Nephron progenitor cell (in vitro differentiated cells): Measurements from ENCODE around the gene CIB4.
A peak's percentile ranks its signal among the peaks of the same experiment; 100 is the strongest.

Experiments used
- DNase-seq: peaks from one replicate; pipeline ENCODE4 v3.0.0; 2021
- H3K27ac Mint-ChIP-seq: 2 replicates; pipeline ENCODE4 v1.8.0; 2021; ENCODE audit warnings: mild to moderate bottlenecking, moderate library complexity, mixed read lengths
- H3K27me3 Mint-ChIP-seq: 2 replicates; pipeline ENCODE4 v1.8.0; 2021; ENCODE audit warnings: mild to moderate bottlenecking, low read depth, mixed read lengths; ENCODE audit not compliant: poor library complexity
- H3K36me3 Mint-ChIP-seq: 2 replicates; pipeline ENCODE4 v1.8.0; 2021; ENCODE audit warnings: low read depth, mixed read lengths
- H3K4me1 Mint-ChIP-seq: 2 replicates; pipeline ENCODE4 v1.8.0; 2021; ENCODE audit warnings: mixed read lengths
- H3K4me3 Mint-ChIP-seq: 2 replicates; pipeline ENCODE4 v1.8.0; 2021; ENCODE audit warnings: mild to moderate bottlenecking, moderate library complexity, mixed read lengths
- H3K9me3 Mint-ChIP-seq: 2 replicates; pipeline ENCODE4 v1.8.0; 2021; ENCODE audit warnings: mild to moderate bottlenecking, moderate library complexity, mixed read lengths
- TF ChIP-seq, protein P1 (sequence below): fragments of 200-600 bp; sonication (generic); IDR thresholded peaks from 2 replicates; pipeline ENCODE4 v1.5.0; 2021; ENCODE audit warnings: antibody characterized with exemption

The CIB4 gene

DNA sequence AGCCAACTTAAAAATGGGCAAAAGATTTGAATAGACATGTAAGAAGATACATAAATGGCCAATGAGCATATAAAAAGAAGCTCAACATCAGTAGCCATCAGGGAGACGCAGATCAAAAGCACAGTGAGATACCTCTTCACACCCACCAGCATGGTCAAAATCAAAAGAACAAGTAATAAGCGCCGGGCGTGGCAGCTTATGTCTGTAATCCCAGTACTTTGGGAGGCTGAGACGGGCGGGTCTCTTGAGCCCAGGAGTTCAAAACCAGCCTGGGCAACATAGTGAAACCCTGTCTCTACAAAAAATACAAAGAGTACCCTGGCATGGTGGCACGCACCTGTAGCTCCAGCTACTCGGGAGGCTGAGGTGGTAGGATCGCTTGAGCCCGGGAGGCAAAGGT, 4.6 kb upstream of the CIB4 start:
- TF ChIP-seq, protein P1, sequence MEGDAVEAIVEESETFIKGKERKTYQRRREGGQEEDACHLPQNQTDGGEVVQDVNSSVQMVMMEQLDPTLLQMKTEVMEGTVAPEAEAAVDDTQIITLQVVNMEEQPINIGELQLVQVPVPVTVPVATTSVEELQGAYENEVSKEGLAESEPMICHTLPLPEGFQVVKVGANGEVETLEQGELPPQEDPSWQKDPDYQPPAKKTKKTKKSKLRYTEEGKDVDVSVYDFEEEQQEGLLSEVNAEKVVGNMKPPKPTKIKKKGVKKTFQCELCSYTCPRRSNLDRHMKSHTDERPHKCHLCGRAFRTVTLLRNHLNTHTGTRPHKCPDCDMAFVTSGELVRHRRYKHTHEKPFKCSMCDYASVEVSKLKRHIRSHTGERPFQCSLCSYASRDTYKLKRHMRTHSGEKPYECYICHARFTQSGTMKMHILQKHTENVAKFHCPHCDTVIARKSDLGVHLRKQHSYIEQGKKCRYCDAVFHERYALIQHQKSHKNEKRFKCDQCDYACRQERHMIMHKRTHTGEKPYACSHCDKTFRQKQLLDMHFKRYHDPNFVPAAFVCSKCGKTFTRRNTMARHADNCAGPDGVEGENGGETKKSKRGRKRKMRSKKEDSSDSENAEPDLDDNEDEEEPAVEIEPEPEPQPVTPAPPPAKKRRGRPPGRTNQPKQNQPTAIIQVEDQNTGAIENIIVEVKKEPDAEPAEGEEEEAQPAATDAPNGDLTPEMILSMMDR, result no peak
- Mint-ChIP-seq H3K27ac (no peak overlapping the region), H3K27me3 (peaks cover 20% of the 10 kb centered on the region), H3K36me3 (no peaks in the 10 kb centered on the region), H3K9me3 (no peaks in the 10 kb centered on the region), H3K4me3 (no peak overlapping the region), H3K4me1 (peaks cover 36% of the 10 kb centered on the region)
- DNase-seq, result no peak

DNA sequence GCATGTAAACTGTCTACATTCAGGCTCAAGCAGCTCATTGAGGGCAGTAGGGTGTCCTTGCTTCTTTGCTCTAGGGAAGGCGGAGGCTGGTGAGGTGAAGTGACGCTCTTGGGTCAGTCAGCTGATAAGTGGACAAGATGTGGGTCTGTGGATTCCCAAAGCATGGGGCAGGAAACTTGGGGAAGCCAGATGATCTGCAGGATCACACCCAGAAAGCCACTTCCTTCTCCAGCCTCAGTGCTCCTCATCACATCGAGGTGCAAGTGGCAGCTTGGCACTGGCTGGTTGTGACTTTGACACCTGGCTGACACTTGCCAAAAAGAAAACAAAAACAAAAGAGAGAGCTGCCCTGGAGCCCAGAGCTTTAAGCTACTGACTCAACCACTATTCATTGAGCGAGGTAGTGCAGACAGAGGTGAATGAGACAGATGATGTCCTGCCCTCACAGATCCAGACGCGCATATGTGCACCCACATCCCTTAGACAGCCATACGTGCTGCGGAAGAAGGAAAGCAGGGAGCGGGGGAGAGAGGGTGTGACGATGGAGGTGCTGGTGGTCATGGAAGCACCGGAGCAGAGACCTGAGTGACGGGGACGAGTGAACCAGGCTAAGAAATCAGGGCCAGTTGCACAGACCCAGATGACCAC, 3.1 kb upstream of the CIB4 start:
- no peak overlapping the region for H3K4me3 Mint-ChIP-seq
- peaks cover 23% of the 10 kb centered on the region for H3K4me1 Mint-ChIP-seq
- TF ChIP-seq, protein P1, result no peak

DNA sequence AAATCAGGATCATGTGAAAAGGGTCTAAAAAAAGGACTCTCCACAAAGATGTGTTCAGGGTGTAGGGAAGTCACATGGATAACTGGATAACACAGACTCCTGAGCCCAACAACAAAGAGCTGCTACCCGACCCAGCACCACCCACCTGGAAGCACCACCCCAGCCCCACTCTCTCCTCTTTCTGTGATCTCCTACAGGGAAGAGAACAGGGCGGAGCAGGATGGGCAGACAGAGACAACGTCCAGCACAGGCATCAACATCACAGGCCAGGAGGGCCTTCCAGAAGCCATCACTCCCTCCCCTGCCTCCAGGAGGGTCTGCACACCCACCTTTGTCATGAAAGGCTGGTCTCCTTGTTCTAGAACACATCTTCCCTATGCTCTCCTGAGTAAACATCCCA, 1.3 kb upstream of the CIB4 start:
- no peak overlapping the region for H3K27ac Mint-ChIP-seq
- H3K9me3 Mint-ChIP-seq, result no peaks in the 10 kb centered on the region
- H3K27me3 Mint-ChIP-seq, result peaks cover 16% of the 10 kb centered on the region
- H3K4me1 Mint-ChIP-seq, result peaks cover 23% of the 10 kb centered on the region
- no peaks in the 10 kb centered on the region for H3K36me3 Mint-ChIP-seq
- H3K4me3 Mint-ChIP-seq, result no peak overlapping the region
- DNase-seq, result no peak
- TF ChIP-seq, protein P1, result no peak

More for the DNA sequence above, 3.1 kb upstream of the CIB4 start:
- H3K27me3 Mint-ChIP-seq, result peaks cover 16% of the 10 kb centered on the region
- DNase-seq, result no peak
- H3K9me3 Mint-ChIP-seq, result no peaks in the 10 kb centered on the region
- H3K27ac Mint-ChIP-seq, result no peak overlapping the region
- no peaks in the 10 kb centered on the region for H3K36me3 Mint-ChIP-seq

DNA sequence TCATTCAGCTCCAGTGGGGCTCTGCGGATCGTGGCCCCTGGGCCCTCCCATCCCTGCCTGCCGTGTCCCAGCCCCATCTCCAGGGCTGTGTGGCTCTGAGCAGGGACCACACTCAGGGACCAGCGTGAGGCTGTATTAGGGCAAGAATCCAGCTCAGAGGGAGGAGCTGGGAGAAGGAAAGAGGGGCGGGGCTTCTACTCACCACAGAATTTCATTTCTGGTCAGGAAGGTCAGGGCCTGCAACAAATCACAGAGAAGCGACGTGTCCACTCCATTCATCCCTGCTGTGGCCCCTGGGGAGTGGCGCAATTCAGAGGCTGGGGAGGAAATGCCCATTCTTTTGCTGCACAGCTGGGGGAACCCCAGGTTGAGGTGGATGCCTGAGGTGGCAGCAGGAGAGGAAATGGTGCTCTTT, 828 bp downstream of the CIB4 start:
- TF ChIP-seq, protein P1, result no peak
- H3K27ac Mint-ChIP-seq, result peak overlapping the region; percentile 64
- peak; percentile 65 for DNase-seq
- H3K4me1 Mint-ChIP-seq, result peaks cover 19% of the 10 kb centered on the region
- H3K9me3 Mint-ChIP-seq, result no peaks in the 10 kb centered on the region
- no peaks in the 10 kb centered on the region for H3K36me3 Mint-ChIP-seq
- H3K4me3 Mint-ChIP-seq, result no peak overlapping the region
- peaks cover 8% of the 10 kb centered on the region for H3K27me3 Mint-ChIP-seq

DNA sequence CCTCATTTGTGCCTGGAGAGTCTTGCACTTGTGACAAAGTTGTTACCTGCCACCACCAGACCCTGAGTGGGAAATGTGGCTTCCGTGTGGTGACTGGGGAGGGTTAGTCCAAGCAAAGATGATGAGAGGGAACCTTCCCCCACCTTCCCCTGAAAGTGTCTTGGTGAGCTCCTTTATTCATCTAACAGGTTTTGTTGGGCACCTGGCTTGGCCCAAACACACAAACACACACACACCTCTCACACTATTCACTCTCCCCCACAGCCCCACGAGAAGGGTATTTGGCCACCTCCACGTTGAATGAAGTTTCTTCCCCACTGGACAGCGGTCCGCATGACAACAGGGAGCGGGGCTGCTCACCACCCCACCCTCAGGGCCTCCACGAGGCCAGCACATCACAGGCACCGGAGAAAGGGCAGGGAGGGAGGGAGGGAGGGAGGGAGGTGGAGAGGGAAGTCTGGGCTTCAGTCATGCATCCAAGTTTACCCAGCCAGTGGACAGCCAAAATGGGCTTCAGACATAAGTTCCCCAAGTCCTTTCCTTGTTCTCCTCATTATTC, 1.4 kb downstream of the CIB4 start:
- no peak for DNase-seq
- no peaks in the 10 kb centered on the region for H3K9me3 Mint-ChIP-seq
- no peaks in the 10 kb centered on the region for H3K36me3 Mint-ChIP-seq
- H3K4me3 Mint-ChIP-seq, result no peak overlapping the region
- no peak overlapping the region for H3K27ac Mint-ChIP-seq
- TF ChIP-seq, protein P1, result no peak
- peaks cover 19% of the 10 kb centered on the region for H3K4me1 Mint-ChIP-seq
- H3K27me3 Mint-ChIP-seq, result peaks cover 4% of the 10 kb centered on the region

DNA sequence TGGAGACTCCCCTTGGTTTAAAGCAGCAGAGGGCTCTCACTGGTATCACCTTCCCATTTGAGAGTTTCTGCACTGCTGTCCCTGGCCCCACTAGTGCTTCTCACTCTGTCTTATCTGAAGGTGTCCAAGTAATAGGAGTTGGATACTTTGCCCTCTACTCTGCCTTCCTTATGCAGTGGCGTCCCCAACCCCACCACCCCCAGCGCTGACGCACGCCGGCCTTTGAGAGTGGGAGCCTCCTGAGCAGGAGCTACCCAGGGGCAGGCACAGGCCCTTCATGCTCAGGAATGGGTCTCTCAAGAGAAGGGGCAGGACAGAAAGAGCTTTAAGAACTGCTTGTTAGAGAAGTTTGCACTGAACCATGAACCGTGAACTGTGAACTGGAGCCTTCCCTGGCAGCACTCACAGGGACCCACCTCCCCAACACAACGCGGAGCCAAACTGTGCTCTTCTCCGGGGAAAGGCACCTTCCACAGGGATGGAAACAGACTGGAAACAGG, 3.3 kb downstream of the CIB4 start:
- H3K27me3 Mint-ChIP-seq, result no peaks in the 10 kb centered on the region
- H3K36me3 Mint-ChIP-seq, result no peaks in the 10 kb centered on the region
- no peaks in the 10 kb centered on the region for H3K9me3 Mint-ChIP-seq
- H3K27ac Mint-ChIP-seq, result no peak overlapping the region
- peaks cover 10% of the 10 kb centered on the region for H3K4me1 Mint-ChIP-seq
- no peak overlapping the region for H3K4me3 Mint-ChIP-seq
- no peak for DNase-seq
- TF ChIP-seq, protein P1, result no peak
